OCI-LY1 (cell line): ENCODE measurements around the gene GNS.

Experiments used
- H2AFZ ChIP-seq: fragments of 200-600 bp; sonication (generic), shearing (Covaris generic); 2 replicates; pipeline ENCODE4 v1.6.0; 2014; ENCODE audit warnings: antibody characterized with exemption, mild to moderate bottlenecking, low read length
- H3F3A ChIP-seq: fragments of 200-600 bp; sonication (generic), shearing (Covaris generic); 2 replicates; pipeline ENCODE4 v1.6.0; 2014; ENCODE audit warnings: mild to moderate bottlenecking, antibody characterized with exemption, low read length, moderate library complexity; ENCODE audit not compliant: insufficient read depth
- H3K27ac ChIP-seq: fragments of 200-600 bp; sonication (generic); 2 replicates; pipeline ENCODE4 v1.5.1; 2014; ENCODE audit warnings: low read length, mixed run types, mild to moderate bottlenecking, low read depth; ENCODE audit not compliant: poor library complexity, severe bottlenecking
- H3K27me3 ChIP-seq: fragments of 200-600 bp; sonication (generic); 2 replicates; pipeline ENCODE4 v1.6.0; 2014; ENCODE audit warnings: antibody characterized with exemption, mild to moderate bottlenecking, low read length, moderate library complexity; ENCODE audit not compliant: insufficient read depth
- H3K36me3 ChIP-seq: fragments of 200-600 bp; sonication (generic); 2 replicates; pipeline ENCODE4 v1.6.1; 2014; ENCODE audit warnings: mild to moderate bottlenecking, antibody characterized with exemption, low read length, moderate library complexity, mixed read lengths; ENCODE audit not compliant: insufficient read depth
- H3K4me1 ChIP-seq: fragments of 200-600 bp; sonication (generic); 2 replicates; pipeline ENCODE4 v1.5.1; 2014; ENCODE audit warnings: mild to moderate bottlenecking, low read length, moderate library complexity; ENCODE audit not compliant: insufficient read depth, severe bottlenecking
- H3K4me2 ChIP-seq: fragments of 200-600 bp; sonication (generic), shearing (Covaris generic); 2 replicates; pipeline ENCODE4 v1.6.1; 2014; ENCODE audit warnings: low read length
- H3K4me3 ChIP-seq: fragments of 200-600 bp; sonication (generic); 2 replicates; pipeline ENCODE4 v1.5.1; 2014; ENCODE audit warnings: low read length, low read depth, mild to moderate bottlenecking, mixed read lengths; ENCODE audit not compliant: poor library complexity, severe bottlenecking
- H3K79me2 ChIP-seq: fragments of 200-600 bp; shearing (Covaris generic); 2 replicates; pipeline ENCODE4 v1.6.1; 2016; ENCODE audit warnings: mixed run types, low read length, mixed read lengths; ENCODE audit not compliant: insufficient read depth
- H3K9ac ChIP-seq: fragments of 200-600 bp; sonication (generic), shearing (Covaris generic); 2 replicates; pipeline ENCODE4 v1.6.1; 2014; ENCODE audit warnings: mild to moderate bottlenecking, low read length, mixed read lengths
- H3K9me2 ChIP-seq: fragments of 200-600 bp; sonication (generic), shearing (Covaris generic); 2 replicates; pipeline ENCODE4 v1.6.1; 2014; ENCODE audit warnings: low read depth, mild to moderate bottlenecking, low read length, mixed read lengths
- H3K9me3 ChIP-seq: fragments of 200-600 bp; shearing (Covaris generic); 2 replicates; pipeline ENCODE4 v1.6.1; 2014; ENCODE audit warnings: low read length, mixed read lengths
- H4K20me1 ChIP-seq: fragments of 200-600 bp; sonication (generic), shearing (Covaris generic); 2 replicates; pipeline ENCODE4 v1.6.0; 2016; ENCODE audit warnings: mild to moderate bottlenecking, low read length; ENCODE audit not compliant: insufficient read depth
- EZH2 ChIP-seq: fragments of 200-600 bp; sonication (generic), shearing (Covaris generic); IDR thresholded peaks from 2 replicates; pipeline ENCODE4 v1.8.0; 2017; ENCODE audit warnings: borderline replicate concordance, mixed run types, mild to moderate bottlenecking, antibody characterized with exemption, low read length, moderate library complexity, mixed read lengths
- TF ChIP-seq, protein P1 (sequence below): fragments of 200-600 bp; sonication (generic), shearing (Covaris generic); IDR thresholded peaks from 2 replicates; pipeline ENCODE4 v1.5.1; 2017; ENCODE audit warnings: mild to moderate bottlenecking, antibody characterized with exemption, low read length, moderate library complexity, mixed read lengths

Gene GNS

DNA sequence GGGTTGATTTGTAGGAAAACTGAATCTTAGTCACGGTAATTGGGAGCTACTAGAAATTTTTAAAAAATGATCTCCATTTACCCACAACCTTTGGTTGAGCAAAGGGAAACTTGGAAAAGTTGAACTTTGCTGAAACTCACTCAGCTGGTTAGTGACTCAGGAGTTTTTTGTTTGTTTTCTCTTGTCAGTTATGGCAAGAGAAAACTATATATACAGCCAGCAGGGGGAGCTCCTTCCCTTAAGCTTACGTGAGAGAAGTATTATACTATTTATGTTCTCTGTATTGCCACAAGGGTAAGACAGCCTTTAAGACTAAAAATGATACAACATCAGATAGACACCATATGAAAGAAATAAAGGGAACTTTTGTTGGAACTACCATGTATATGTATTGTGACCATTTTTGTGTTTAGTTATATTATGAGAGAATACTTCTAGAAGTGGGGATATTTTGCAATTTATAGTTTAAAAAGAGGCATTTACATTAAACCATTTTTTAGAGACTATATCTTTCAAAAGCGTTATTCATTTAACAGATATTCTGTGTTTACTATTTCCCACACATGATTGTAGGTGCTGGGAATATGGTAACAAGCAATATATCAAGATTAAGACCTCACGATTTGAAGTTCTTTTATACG, 37.1 kb upstream of the GNS start:
- H3K9me2 ChIP-seq: no peaks in the 10 kb centered on the region
- H3K4me2 ChIP-seq: no peak overlapping the region
- TF ChIP-seq, protein P1, sequence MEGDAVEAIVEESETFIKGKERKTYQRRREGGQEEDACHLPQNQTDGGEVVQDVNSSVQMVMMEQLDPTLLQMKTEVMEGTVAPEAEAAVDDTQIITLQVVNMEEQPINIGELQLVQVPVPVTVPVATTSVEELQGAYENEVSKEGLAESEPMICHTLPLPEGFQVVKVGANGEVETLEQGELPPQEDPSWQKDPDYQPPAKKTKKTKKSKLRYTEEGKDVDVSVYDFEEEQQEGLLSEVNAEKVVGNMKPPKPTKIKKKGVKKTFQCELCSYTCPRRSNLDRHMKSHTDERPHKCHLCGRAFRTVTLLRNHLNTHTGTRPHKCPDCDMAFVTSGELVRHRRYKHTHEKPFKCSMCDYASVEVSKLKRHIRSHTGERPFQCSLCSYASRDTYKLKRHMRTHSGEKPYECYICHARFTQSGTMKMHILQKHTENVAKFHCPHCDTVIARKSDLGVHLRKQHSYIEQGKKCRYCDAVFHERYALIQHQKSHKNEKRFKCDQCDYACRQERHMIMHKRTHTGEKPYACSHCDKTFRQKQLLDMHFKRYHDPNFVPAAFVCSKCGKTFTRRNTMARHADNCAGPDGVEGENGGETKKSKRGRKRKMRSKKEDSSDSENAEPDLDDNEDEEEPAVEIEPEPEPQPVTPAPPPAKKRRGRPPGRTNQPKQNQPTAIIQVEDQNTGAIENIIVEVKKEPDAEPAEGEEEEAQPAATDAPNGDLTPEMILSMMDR: peak; percentile 79
- no peak for TF ChIP-seq EZH2
- no peaks in the 10 kb centered on the region for H3K79me2 ChIP-seq
- H2AFZ ChIP-seq: no peak overlapping the region
- no peak overlapping the region for H3K9ac ChIP-seq
- H3F3A ChIP-seq: no peaks in the 10 kb centered on the region
- no peaks in the 10 kb centered on the region for H4K20me1 ChIP-seq
- no peak overlapping the region for H3K4me3 ChIP-seq
- H3K27ac ChIP-seq: no peak overlapping the region
- H3K36me3 ChIP-seq: no peaks in the 10 kb centered on the region
- no peaks in the 10 kb centered on the region for H3K9me3 ChIP-seq
- no peaks in the 10 kb centered on the region for H3K27me3 ChIP-seq
- no peaks in the 10 kb centered on the region for H3K4me1 ChIP-seq

DNA sequence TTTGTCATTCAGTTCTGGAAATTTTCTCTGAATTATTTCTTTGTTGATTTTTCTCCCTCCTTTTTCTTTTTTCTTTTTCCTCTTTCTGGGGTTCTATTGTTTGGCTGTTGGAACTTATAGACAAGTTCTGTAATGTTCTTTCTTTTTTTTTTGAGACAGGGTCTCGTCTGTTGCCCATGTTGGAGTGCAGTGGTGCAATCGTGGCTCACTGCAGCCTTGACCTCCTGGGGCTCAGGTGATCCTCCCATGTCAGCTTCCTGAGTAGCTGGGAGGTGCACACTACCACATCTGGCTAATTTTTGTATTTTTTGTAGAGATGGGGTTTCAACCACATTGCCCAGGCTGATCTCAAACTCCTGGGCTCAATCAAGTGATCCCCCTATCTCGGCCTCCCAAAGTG, 35.1 kb upstream of the GNS start:
- Histone ChIP-seq H3K79me2 (no peaks in the 10 kb centered on the region), H3K9me2 (no peaks in the 10 kb centered on the region), H4K20me1 (no peaks in the 10 kb centered on the region), H3K4me3 (no peak overlapping the region), H3K9me3 (no peaks in the 10 kb centered on the region), H2AFZ (no peak overlapping the region), H3K4me1 (no peaks in the 10 kb centered on the region), H3K9ac (no peak overlapping the region), H3K36me3 (no peaks in the 10 kb centered on the region), H3K4me2 (no peak overlapping the region), H3K27ac (no peak overlapping the region), H3F3A (no peaks in the 10 kb centered on the region), H3K27me3 (no peaks in the 10 kb centered on the region)
- TF ChIP-seq, protein P1: no peak
- no peak for TF ChIP-seq EZH2

DNA sequence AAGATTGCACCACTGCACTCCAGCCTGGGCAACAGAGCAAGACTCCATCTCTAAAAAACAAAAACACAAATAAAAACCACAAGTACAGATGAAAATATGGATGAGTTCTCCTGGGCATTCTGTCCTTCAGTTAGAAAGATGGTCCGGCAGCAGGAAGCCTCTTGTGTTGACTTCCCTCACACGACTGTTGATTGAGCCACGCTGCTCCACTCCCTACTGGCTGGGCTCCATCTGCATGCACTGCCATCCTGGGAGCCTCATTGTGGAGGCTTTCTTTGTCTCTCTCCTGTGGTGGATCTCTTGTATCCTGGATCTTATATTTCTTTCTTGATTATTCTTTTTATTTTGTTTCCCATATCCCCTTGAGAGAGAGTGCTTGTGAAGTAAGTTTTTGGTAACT, 34.4 kb upstream of the GNS start:
- Histone ChIP-seq H3K79me2 (no peaks in the 10 kb centered on the region), H3K9me2 (no peaks in the 10 kb centered on the region), H3K9me3 (no peaks in the 10 kb centered on the region), H3K4me2 (no peak overlapping the region), H3F3A (no peaks in the 10 kb centered on the region), H3K4me3 (no peak overlapping the region), H2AFZ (no peak overlapping the region), H3K4me1 (no peaks in the 10 kb centered on the region), H3K27me3 (no peaks in the 10 kb centered on the region), H4K20me1 (no peaks in the 10 kb centered on the region), H3K9ac (no peak overlapping the region), H3K27ac (no peak overlapping the region), H3K36me3 (no peaks in the 10 kb centered on the region)
- TF ChIP-seq EZH2: no peak
- TF ChIP-seq, protein P1: no peak
